ENCODE data around the gene VAT1L.
"Not testable (repeated sequence)": the region's sequence is repeated elsewhere in the genome, so short reads cannot be mapped to it uniquely, and the experiment has no call there.

VAT1L gene

DNA sequence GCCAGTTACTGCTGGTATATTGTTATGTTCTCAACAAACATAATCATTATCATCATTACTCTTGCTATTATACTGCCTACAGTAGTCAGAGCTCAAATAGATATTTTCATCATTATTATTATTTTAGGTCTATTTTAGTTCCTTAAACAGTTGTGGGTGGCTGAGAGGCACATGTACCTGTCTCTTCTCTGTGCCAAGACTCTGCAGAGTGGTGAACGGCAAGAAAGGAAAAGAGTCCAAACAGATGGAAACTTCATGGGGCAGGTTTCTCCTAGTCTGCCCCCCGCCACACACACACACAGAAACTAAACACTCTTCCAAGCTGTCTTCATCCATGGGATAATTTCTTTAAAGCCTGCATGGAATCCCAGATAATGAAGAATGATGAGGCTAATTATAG lies 156.3 kb downstream of the VAT1L start:
- Histone ChIP-seq H3K36me3 (ENCODE audit: control insufficient read depth, low read length) (no peaks in the 10 kb centered on the region), H3F3A (ENCODE audit: control insufficient read depth, insufficient read depth) (no peaks in the 10 kb centered on the region), H3K27ac (ENCODE audit: low read depth, low read length) (no peak overlapping the region), H3K4me3 (ENCODE audit: low read length) (no peak overlapping the region), H3K27me3 (ENCODE audit: control insufficient read depth, low read length) (peaks cover 4% of the 10 kb centered on the region; the same call in 1 of the 2 replicates), H3K4me2 (ENCODE audit: low read length) (no peak overlapping the region), H3K4me1 (ENCODE audit: control insufficient read depth, low read length) (no peaks in the 10 kb centered on the region), H3K79me2 (ENCODE audit: control insufficient read depth, low read length) (no peaks in the 10 kb centered on the region), H4K20me1 (ENCODE audit: control insufficient read depth, insufficient read depth, low read depth, low read length) (no peaks in the 10 kb centered on the region), H3K9me2 (replicated peaks; ENCODE audit: control insufficient read depth, low read length) (no peaks in the 10 kb centered on the region), H3K9me3 (ENCODE audit: control insufficient read depth, insufficient read depth, low read length) (no peaks in the 10 kb centered on the region)
- TF ChIP-seq, protein P1, sequence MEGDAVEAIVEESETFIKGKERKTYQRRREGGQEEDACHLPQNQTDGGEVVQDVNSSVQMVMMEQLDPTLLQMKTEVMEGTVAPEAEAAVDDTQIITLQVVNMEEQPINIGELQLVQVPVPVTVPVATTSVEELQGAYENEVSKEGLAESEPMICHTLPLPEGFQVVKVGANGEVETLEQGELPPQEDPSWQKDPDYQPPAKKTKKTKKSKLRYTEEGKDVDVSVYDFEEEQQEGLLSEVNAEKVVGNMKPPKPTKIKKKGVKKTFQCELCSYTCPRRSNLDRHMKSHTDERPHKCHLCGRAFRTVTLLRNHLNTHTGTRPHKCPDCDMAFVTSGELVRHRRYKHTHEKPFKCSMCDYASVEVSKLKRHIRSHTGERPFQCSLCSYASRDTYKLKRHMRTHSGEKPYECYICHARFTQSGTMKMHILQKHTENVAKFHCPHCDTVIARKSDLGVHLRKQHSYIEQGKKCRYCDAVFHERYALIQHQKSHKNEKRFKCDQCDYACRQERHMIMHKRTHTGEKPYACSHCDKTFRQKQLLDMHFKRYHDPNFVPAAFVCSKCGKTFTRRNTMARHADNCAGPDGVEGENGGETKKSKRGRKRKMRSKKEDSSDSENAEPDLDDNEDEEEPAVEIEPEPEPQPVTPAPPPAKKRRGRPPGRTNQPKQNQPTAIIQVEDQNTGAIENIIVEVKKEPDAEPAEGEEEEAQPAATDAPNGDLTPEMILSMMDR (IDR thresholded peaks at IDR 0.05; ENCODE audit: low read depth, low read length, poor library complexity, severe bottlenecking): no peak
- TF ChIP-seq EZH2phosphoT487 (IDR thresholded peaks at IDR 0.05; ENCODE audit: borderline replicate concordance, low read length): no peak

DNA sequence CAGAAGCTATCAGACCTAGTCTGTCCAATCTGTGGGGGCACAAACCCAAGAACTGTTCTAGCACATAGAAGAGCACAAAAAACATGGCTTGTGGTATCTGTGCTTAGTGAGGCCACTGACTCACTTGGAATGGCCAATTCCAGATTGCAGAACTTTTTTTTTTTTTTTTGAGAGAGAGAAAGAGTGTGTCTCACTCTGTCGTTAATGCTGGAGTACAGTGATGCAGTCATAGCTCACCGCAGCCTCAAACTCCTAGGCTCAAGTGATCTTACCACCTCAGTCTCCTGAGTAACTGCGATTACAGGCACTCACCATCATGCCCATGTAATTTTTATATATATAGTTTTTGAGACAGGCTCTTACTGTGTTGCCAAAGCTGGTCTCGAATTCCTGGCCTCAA lies 156.8 kb downstream of the VAT1L start:
- H3K9me3 ChIP-seq (ENCODE audit: control insufficient read depth, insufficient read depth, low read length): no peaks in the 10 kb centered on the region
- no peaks in the 10 kb centered on the region for H4K20me1 ChIP-seq (ENCODE audit: control insufficient read depth, insufficient read depth, low read depth, low read length)
- H3K79me2 ChIP-seq (ENCODE audit: control insufficient read depth, low read length): no peaks in the 10 kb centered on the region
- H3K4me2 ChIP-seq (ENCODE audit: low read length): no peak overlapping the region
- H3K4me3 ChIP-seq (ENCODE audit: low read length): no peak overlapping the region
- H3F3A ChIP-seq (ENCODE audit: control insufficient read depth, insufficient read depth): no peaks in the 10 kb centered on the region
- no peak overlapping the region for H3K27ac ChIP-seq (ENCODE audit: low read depth, low read length)
- H3K36me3 ChIP-seq (ENCODE audit: control insufficient read depth, low read length): no peaks in the 10 kb centered on the region
- TF ChIP-seq EZH2phosphoT487 (IDR thresholded peaks at IDR 0.05; ENCODE audit: borderline replicate concordance, low read length): no peak
- TF ChIP-seq, protein P1 (IDR thresholded peaks at IDR 0.05; ENCODE audit: low read depth, low read length, poor library complexity, severe bottlenecking): no peak
- peaks cover 5% of the 10 kb centered on the region; the same call in 1 of the 2 replicates for H3K27me3 ChIP-seq (ENCODE audit: control insufficient read depth, low read length)
- H3K4me1 ChIP-seq (ENCODE audit: control insufficient read depth, low read length): no peaks in the 10 kb centered on the region
- H3K9me2 ChIP-seq (replicated peaks; ENCODE audit: control insufficient read depth, low read length): no peaks in the 10 kb centered on the region

DNA sequence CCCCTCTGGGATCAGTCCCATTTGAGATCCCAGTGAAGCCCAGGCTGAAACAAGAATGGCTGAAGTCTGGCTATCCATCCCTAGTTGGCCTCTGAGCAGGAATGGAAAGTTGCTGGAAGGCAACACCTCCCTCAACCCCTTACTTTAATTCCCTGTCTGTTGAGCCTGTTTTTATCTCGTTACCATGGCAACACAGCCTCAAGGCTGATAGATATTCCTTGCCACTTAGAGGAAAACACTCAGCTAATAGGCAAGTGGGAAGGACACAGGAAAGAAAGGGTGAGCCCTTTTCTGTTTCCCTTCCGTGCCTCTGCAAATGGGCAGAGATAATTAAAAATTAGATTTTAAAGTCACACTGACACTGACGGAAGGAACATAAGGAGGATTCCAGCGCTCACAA lies 158.5 kb downstream of the VAT1L start:
- H3K27me3 ChIP-seq (ENCODE audit: control insufficient read depth, low read length): peaks cover 5% of the 10 kb centered on the region; the same call in 1 of the 2 replicates
- H4K20me1 ChIP-seq (ENCODE audit: control insufficient read depth, insufficient read depth, low read depth, low read length): no peaks in the 10 kb centered on the region
- no peaks in the 10 kb centered on the region for H3K9me2 ChIP-seq (replicated peaks; ENCODE audit: control insufficient read depth, low read length)
- no peaks in the 10 kb centered on the region for H3K9me3 ChIP-seq (ENCODE audit: control insufficient read depth, insufficient read depth, low read length)
- H3K27ac ChIP-seq (ENCODE audit: low read depth, low read length): no peak overlapping the region
- no peaks in the 10 kb centered on the region for H3K79me2 ChIP-seq (ENCODE audit: control insufficient read depth, low read length)
- H3K36me3 ChIP-seq (ENCODE audit: control insufficient read depth, low read length): no peaks in the 10 kb centered on the region
- no peak overlapping the region for H3K4me2 ChIP-seq (ENCODE audit: low read length)
- TF ChIP-seq, protein P1 (IDR thresholded peaks at IDR 0.05; ENCODE audit: low read depth, low read length, poor library complexity, severe bottlenecking): no peak
- TF ChIP-seq EZH2phosphoT487 (IDR thresholded peaks at IDR 0.05; ENCODE audit: borderline replicate concordance, low read length): no peak
- no peaks in the 10 kb centered on the region for H3F3A ChIP-seq (ENCODE audit: control insufficient read depth, insufficient read depth)
- no peak overlapping the region for H3K4me3 ChIP-seq (ENCODE audit: low read length)
- H3K4me1 ChIP-seq (ENCODE audit: control insufficient read depth, low read length): no peaks in the 10 kb centered on the region

DNA sequence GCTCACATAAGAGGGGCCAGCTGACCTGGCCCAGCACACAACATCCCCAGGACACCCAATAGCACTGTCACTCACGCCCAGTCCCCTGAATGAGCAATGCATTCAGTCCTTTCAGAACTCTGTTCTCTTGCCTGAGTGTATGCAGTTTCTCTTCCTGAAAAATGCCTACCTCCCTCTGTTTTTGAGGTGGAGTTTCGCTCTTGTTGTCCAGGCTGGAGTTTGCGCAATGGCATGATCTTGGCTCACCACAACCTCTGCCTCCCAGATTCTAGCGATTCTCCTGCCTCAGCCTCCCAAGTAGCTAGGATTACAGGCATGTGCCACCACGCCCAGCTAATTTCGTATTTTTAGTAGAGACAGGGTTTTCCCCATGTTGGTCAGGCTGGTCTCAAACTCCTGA lies 159.2 kb downstream of the VAT1L start:
- not testable (repeated sequence) for H3K9me3 ChIP-seq (ENCODE audit: control insufficient read depth, insufficient read depth, low read length); H3K4me1 ChIP-seq (ENCODE audit: control insufficient read depth, low read length); H3K9me2 ChIP-seq (replicated peaks; ENCODE audit: control insufficient read depth, low read length); H3K36me3 ChIP-seq (ENCODE audit: control insufficient read depth, low read length); H3F3A ChIP-seq (ENCODE audit: control insufficient read depth, insufficient read depth); H3K79me2 ChIP-seq (ENCODE audit: control insufficient read depth, low read length); H3K27ac ChIP-seq (ENCODE audit: low read depth, low read length); H4K20me1 ChIP-seq (ENCODE audit: control insufficient read depth, insufficient read depth, low read depth, low read length); H3K4me2 ChIP-seq (ENCODE audit: low read length); H3K4me3 ChIP-seq (ENCODE audit: low read length); H3K27me3 ChIP-seq (ENCODE audit: control insufficient read depth, low read length)
